G401 (cell line): Measurements from ENCODE around the gene BRSK2. TPM values are rescaled to one million over a fixed set of nuclear protein-coding genes. Genes with fewer than 3 reads are reported as not detected.
"Not testable (repeated sequence)": the region's sequence is repeated elsewhere in the genome, so short reads cannot be mapped to it uniquely, and the experiment has no call there.

ENCODE experiments used
- DNase-seq: peaks from one replicate; pipeline ENCODE4 v3.0.0-alpha.2; 2015; ENCODE audit warnings: low spot score
- in situ Hi-C: cut with HindIII; loops from 2 replicates; pipeline ENCODE4 v1.10.0; 2016; ENCODE audit warnings: low sequenced_read_pairs, mixed read lengths
- total RNA-seq: library from RNA; depleted of rRNA; stranded (reverse); fragments of >200 nt; shearing (Covaris generic); gene quantifications from 2 replicates; pipeline ENCODE4 v1.2.3, GENCODE V29; 2014

Gene BRSK2
- total RNA-seq, 1 experiment from 2014 or later, result 9.2 TPM

GRCh38 chr11:1404461-1405185 is 14.9 kb downstream of the BRSK2 start:
- in situ Hi-C loops, result no loop called here

GRCh38 chr11:1405186-1406020 is 15.7 kb downstream of the BRSK2 start:
- DNase-seq, result no peak
- in situ Hi-C loops, result no loop called here

More at GRCh38 chr11:1404461-1405185, 14.9 kb downstream of the BRSK2 start:
- DNase-seq, result no peak

GRCh38 chr11:1406571-1407485 is 17.1 kb downstream of the BRSK2 start:
- in situ Hi-C loops, result no loop called here
- DNase-seq, result no peak

- in situ Hi-C loops, result no loop called here
- DNase-seq, result no peak
Measured at GRCh38 chr11:1407668-1408067, 17.9 kb downstream of the BRSK2 start.

- in situ Hi-C loops, result no loop called here
- no peak for DNase-seq
Measured at GRCh38 chr11:1408346-1408745, 18.6 kb downstream of the BRSK2 start.

GRCh38 chr11:1409108-1409851 is 19.5 kb downstream of the BRSK2 start:
- in situ Hi-C loops, result no loop called here

GRCh38 chr11:1409852-1410125 is 20.1 kb downstream of the BRSK2 start:
- in situ Hi-C loops, DNase-seq: not testable (repeated sequence)

More at GRCh38 chr11:1409108-1409851, 19.5 kb downstream of the BRSK2 start:
- no peak for DNase-seq

GRCh38 chr11:1410366-1411291 is 20.9 kb downstream of the BRSK2 start:
- in situ Hi-C loops, result no loop called here
- DNase-seq, result peak; percentile 81

- no peak for DNase-seq
- in situ Hi-C loops, result no loop called here
Measured at GRCh38 chr11:1411301-1411700, 21.6 kb downstream of the BRSK2 start.

- in situ Hi-C loops, DNase-seq: not testable (repeated sequence)
Measured at GRCh38 chr11:1411739-1412138, 22.0 kb downstream of the BRSK2 start.

- no peak for DNase-seq
- in situ Hi-C loops, result no loop called here
Measured at GRCh38 chr11:1412377-1413095, 22.8 kb downstream of the BRSK2 start.

- in situ Hi-C loops, result no loop called here
- peak; percentile 61 for DNase-seq
Measured at GRCh38 chr11:1414650-1415049, 24.9 kb downstream of the BRSK2 start.

GRCh38 chr11:1415631-1416030 is 25.9 kb downstream of the BRSK2 start:
- in situ Hi-C loops, result no loop called here
- DNase-seq, result no peak

- DNase-seq, in situ Hi-C loops: not testable (repeated sequence)
Measured at GRCh38 chr11:1418192-1418795, 28.6 kb downstream of the BRSK2 start.

GRCh38 chr11:1419811-1420210 is 30.1 kb downstream of the BRSK2 start:
- in situ Hi-C loops, result no loop called here
- no peak for DNase-seq

- no peak for DNase-seq
- in situ Hi-C loops, result no loop called here
Measured at GRCh38 chr11:1421291-1421690, 31.6 kb downstream of the BRSK2 start.

GRCh38 chr11:1422481-1422880 is 32.7 kb downstream of the BRSK2 start:
- in situ Hi-C loops, result no loop called here
- DNase-seq, result no peak
